K562 (cell line): ENCODE results near the gene FLRT1. TPM values are rescaled to one million over a fixed set of nuclear protein-coding genes. Genes with fewer than 3 reads are reported as not detected.

ENCODE experiments used
- LEF1 ChIP-seq: fragments of 450-650 bp; IDR thresholded peaks from 2 replicates; pipeline ENCODE4 v1.6.1; 2016; ENCODE audit warnings: mild to moderate bottlenecking
- RBFOX2 ChIP-seq: fragments of 200-400 bp; formaldehyde crosslinking; IDR thresholded peaks from 2 replicates; pipeline ENCODE4 v1.6.1; 2017; ENCODE audit warnings: low read depth, mild to moderate bottlenecking, low read length, moderate library complexity
- RERE ChIP-seq: sonication (generic); formaldehyde crosslinking; IDR thresholded peaks from 2 replicates; pipeline ENCODE4 v1.8.0; 2023; ENCODE audit warnings: missing genetic modification reagents, mild to moderate bottlenecking, borderline replicate concordance
- TBP ChIP-seq: optimal IDR thresholded peaks from 2 replicates; pipeline ENCODE3; 2011; ENCODE audit warnings: low read depth, low read length, improper control_type of control experiment
- TOE1 ChIP-seq, 2 experiments: fragments of 450-650 bp in 1 of 2; sonication (generic) in 1 of 2; formaldehyde crosslinking in 1 of 2; IDR thresholded peaks; 2 replicates each; pipeline versions ENCODE4 v1.7.1 to v1.8.0; 2016 to 2022; ENCODE audit warnings: borderline replicate concordance in 2 of 2, mild to moderate bottlenecking in 2 of 2, antibody characterized with exemption in 1 of 2, inconsistent platforms in 1 of 2, low read depth in 1 of 2, missing genetic modification reagents in 1 of 2, moderate library complexity in 1 of 2
- ZNF121 ChIP-seq: sonication (generic); formaldehyde crosslinking; conservative IDR thresholded peaks from 2 replicates; pipeline ENCODE4 v1.8.0; 2022; ENCODE audit warnings: missing genetic modification reagents
- polyA plus RNA-seq, 8 experiments: library from polyadenylated mRNA; depleted of rRNA in 4 of 8; stranded (reverse) in 5 of 8; unstranded in 3 of 8; fragments of >200 nt; fragmentation: Nextera tagmentation in 2 of 8; fragmentation: Illumina TruSeq in 1 of 8; extraction: Ambion mirVana in 2 of 8; extraction: Trizol in 1 of 8; gene quantifications; 2 replicates each; pipeline versions ENCODE4 v1.2.1 to v1.2.3, GENCODE V29; 2011 to 2014; ENCODE audit warnings: inconsistent platforms in 1 of 8, missing spikeins in 1 of 8
- total RNA-seq, 7 experiments: library from RNA; depleted of rRNA in 6 of 7; stranded (reverse); fragments of >200 nt in 6 of 7; fragmentation: Illumina TruSeq in 2 of 7; extraction: Trizol in 2 of 7; gene quantifications; 2 replicates each; pipeline versions ENCODE4 v1.2.1 to v1.2.3, GENCODE V29; 2011 to 2021; ENCODE audit warnings: low replicate concordance in 1 of 7
- TF ChIP-seq, protein P1 (sequence below), 2 experiments: fragments of 450-650 bp; IDR thresholded peaks; 2 replicates each; pipeline ENCODE4 v1.6.1; 2018; ENCODE audit warnings: mild to moderate bottlenecking in 2 of 2, low read depth in 1 of 2; ENCODE audit not compliant: partially characterized antibody in 2 of 2
- TF ChIP-seq, protein P2 (sequence below), 2 experiments: fragments of 450-650 bp in 1 of 2; IDR thresholded peaks; 2 replicates each; pipeline ENCODE4 v1.6.1; 2011 to 2017; ENCODE audit warnings: low read depth in 2 of 2, antibody characterized with exemption in 1 of 2, borderline replicate concordance in 1 of 2, low read length in 1 of 2, mild to moderate bottlenecking in 1 of 2, mixed read lengths in 1 of 2; ENCODE audit not compliant: control insufficient read depth in 1 of 2

Gene FLRT1
- total and polyA plus RNA-seq, 9 of the 15 experiments (the other 6 are each of a cell fraction or from before 2014, with no cell fraction given): not detected

GRCh38 chr11:64083398-64084080, 47.8 kb downstream of the FLRT1 start (continued):
- TF ChIP-seq TBP (no peak), LEF1 (no peak), TOE1 (IDR thresholded peaks at IDR 0.05; ENCODE audit: borderline replicate concordance) (no peak), TOE1 (CRISPR knock-in tag; IDR thresholded peaks at IDR 0.05; ENCODE audit: borderline replicate concordance, low read depth) (no peak), RBFOX2 (no peak), RERE (CRISPR knock-in tag) (no peak), ZNF121 (CRISPR knock-in tag) (no peak)
- TF ChIP-seq, protein P1, sequence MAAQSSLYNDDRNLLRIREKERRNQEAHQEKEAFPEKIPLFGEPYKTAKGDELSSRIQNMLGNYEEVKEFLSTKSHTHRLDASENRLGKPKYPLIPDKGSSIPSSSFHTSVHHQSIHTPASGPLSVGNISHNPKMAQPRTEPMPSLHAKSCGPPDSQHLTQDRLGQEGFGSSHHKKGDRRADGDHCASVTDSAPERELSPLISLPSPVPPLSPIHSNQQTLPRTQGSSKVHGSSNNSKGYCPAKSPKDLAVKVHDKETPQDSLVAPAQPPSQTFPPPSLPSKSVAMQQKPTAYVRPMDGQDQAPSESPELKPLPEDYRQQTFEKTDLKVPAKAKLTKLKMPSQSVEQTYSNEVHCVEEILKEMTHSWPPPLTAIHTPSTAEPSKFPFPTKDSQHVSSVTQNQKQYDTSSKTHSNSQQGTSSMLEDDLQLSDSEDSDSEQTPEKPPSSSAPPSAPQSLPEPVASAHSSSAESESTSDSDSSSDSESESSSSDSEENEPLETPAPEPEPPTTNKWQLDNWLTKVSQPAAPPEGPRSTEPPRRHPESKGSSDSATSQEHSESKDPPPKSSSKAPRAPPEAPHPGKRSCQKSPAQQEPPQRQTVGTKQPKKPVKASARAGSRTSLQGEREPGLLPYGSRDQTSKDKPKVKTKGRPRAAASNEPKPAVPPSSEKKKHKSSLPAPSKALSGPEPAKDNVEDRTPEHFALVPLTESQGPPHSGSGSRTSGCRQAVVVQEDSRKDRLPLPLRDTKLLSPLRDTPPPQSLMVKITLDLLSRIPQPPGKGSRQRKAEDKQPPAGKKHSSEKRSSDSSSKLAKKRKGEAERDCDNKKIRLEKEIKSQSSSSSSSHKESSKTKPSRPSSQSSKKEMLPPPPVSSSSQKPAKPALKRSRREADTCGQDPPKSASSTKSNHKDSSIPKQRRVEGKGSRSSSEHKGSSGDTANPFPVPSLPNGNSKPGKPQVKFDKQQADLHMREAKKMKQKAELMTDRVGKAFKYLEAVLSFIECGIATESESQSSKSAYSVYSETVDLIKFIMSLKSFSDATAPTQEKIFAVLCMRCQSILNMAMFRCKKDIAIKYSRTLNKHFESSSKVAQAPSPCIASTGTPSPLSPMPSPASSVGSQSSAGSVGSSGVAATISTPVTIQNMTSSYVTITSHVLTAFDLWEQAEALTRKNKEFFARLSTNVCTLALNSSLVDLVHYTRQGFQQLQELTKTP (IDR thresholded peaks at IDR 0.05; ENCODE audit: low read depth in 1 of 2, partially characterized antibody in 2 of 2): no peak
- TF ChIP-seq, protein P2, sequence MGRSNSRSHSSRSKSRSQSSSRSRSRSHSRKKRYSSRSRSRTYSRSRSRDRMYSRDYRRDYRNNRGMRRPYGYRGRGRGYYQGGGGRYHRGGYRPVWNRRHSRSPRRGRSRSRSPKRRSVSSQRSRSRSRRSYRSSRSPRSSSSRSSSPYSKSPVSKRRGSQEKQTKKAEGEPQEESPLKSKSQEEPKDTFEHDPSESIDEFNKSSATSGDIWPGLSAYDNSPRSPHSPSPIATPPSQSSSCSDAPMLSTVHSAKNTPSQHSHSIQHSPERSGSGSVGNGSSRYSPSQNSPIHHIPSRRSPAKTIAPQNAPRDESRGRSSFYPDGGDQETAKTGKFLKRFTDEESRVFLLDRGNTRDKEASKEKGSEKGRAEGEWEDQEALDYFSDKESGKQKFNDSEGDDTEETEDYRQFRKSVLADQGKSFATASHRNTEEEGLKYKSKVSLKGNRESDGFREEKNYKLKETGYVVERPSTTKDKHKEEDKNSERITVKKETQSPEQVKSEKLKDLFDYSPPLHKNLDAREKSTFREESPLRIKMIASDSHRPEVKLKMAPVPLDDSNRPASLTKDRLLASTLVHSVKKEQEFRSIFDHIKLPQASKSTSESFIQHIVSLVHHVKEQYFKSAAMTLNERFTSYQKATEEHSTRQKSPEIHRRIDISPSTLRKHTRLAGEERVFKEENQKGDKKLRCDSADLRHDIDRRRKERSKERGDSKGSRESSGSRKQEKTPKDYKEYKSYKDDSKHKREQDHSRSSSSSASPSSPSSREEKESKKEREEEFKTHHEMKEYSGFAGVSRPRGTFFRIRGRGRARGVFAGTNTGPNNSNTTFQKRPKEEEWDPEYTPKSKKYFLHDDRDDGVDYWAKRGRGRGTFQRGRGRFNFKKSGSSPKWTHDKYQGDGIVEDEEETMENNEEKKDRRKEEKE (IDR thresholded peaks at IDR 0.05; ENCODE audit: borderline replicate concordance in 1 of 2, control insufficient read depth in 1 of 2, low read depth in 2 of 2, low read length in 1 of 2): no peak
